C4-2B (cell line): Measurements from ENCODE around the gene TPSB2.
"Not testable (repeated sequence)": the region's sequence is repeated elsewhere in the genome, so short reads cannot be mapped to it uniquely, and the experiment has no call there.

Source experiments
- H3K27ac ChIP-seq: fragments of 450-650 bp; 2 replicates; pipeline ENCODE4 v1.5.1; 2017
- ZFX ChIP-seq: fragments of 450-650 bp; IDR thresholded peaks from 2 replicates; pipeline ENCODE4 v1.6.1; 2017
- TF ChIP-seq, protein P1 (sequence below): fragments of 450-650 bp; conservative IDR thresholded peaks from 2 replicates; pipeline ENCODE4 v1.5.1; 2017; ENCODE audit warnings: mild to moderate bottlenecking

TPSB2 gene

DNA sequence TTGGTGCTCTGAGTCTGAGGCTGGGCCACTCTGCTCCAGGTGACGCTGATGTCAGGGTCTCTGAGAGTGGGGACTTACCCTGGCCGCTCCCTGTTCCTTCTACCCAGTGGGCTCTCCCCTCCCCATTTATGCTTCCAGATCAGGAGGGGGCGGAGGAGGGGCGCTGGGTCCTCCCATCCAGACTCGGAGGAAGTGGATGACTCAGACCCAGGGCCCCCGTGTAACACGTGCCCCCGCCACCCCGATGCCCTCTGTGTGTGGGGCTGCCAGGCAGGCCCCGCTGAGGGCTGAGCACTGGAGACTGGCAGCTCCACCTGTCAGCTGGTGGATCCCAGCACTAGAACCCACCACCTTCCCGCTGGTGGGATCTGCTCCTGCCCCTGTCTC, at the start of gene TPSB2:
TPSB2 (minus strand) TSS at position 101 of the 387 bp plus-strand sequence. CDS start 233 bp downstream, outside the sequence.
- not testable (repeated sequence) for H3K27ac ChIP-seq

DNA sequence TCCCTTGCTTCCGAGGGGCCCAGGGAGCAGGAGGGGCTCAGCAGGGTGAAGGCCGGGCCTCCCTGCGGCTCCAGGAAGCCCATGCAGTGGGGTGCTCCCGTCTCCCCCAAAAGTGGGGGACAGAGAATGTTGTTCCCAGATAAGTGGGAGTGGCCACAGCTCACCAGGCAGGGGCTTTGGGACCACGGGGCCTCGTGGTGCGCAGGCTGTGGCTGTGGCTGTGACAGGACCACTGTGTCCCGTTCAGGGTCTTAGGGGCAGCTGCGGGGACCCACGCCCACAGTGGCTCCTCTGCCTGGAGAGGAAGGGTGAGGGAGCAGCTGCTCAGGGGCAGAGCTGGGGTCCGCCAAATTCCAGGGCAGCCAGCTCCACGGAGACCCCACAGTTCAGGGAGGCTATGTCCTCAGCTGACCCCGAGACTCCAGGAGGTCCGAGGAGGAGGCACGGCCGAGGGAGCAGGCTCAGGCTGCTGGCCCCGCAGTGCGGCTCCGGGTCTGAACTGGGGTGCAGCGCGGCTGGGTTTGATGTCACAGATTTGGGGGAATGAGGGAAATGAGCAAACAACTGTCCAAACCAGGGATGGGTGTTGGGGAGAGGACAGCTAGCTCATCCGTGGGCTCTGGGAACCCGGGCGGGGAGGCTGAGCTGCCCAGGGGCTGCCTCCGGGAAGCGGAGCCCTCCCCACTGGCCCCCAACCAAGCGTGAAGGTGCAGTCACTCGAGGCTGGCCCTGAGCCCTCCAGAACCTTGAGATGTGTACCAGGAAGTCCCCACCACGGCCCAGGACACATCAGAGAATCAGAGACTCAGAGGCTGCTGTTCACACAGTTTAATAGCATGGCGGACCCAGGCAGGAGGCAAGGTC, 49.3 kb upstream of the TPSB2 start:
- no peak overlapping the region for H3K27ac ChIP-seq

DNA sequence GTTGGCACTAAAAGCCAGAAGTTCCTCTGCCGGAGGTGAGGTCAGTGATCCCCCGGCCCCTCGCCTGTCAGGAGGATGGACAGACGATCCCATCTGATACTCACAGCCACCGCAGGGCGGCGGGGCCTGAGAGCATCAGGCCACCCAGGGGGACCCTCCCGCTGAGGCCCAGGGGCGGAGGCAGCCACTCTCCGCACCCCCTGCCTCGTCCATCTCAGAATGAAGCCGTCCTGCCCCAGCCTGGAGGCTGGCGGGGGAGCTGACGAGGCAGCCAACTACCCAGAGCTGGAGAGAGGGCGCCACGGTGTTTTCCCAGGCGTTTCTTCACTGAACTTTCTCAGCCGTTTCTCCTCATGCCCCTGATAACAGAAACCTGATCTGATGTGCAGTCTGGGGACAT, 48.5 kb upstream of the TPSB2 start:
- TF ChIP-seq, protein P1, sequence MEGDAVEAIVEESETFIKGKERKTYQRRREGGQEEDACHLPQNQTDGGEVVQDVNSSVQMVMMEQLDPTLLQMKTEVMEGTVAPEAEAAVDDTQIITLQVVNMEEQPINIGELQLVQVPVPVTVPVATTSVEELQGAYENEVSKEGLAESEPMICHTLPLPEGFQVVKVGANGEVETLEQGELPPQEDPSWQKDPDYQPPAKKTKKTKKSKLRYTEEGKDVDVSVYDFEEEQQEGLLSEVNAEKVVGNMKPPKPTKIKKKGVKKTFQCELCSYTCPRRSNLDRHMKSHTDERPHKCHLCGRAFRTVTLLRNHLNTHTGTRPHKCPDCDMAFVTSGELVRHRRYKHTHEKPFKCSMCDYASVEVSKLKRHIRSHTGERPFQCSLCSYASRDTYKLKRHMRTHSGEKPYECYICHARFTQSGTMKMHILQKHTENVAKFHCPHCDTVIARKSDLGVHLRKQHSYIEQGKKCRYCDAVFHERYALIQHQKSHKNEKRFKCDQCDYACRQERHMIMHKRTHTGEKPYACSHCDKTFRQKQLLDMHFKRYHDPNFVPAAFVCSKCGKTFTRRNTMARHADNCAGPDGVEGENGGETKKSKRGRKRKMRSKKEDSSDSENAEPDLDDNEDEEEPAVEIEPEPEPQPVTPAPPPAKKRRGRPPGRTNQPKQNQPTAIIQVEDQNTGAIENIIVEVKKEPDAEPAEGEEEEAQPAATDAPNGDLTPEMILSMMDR, result no peak
- TF ChIP-seq ZFX, result no peak
- no peak overlapping the region for H3K27ac ChIP-seq

More for the DNA sequence above, 49.3 kb upstream of the TPSB2 start:
- TF ChIP-seq, protein P1, result no peak
- TF ChIP-seq ZFX, result no peak

DNA sequence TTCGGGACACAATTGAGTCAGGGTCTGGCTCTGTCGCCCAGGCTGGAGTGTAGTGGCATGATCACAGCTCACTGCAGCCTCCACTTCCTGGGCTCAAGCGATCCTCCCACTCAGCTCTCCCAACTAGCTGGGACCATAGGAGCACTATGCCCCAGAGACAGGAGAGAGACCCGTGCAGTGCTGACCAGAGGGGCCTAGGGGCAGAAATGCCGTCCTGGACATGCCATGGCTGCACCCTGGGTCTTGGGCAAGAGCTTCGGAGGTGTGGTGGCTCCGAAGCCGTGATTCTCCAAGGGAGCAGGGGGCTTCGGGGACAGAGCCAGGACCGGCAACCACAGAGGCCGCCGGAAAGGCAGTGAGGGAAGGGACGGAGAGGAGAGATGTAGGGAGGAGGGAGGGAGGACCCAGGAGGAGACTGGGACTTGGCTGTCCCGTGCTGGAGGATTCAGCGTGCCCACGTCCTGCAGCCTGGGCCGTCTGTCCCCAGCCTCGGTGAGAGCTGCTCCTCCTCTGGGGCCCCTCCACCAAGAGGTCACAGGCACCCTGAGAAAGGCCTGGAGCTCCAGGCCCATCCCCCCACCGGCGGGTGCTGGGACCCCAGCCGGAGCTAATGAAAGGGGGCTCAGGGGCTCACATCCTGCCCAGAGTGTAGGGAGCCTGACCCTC, 47.8 kb upstream of the TPSB2 start:
- TF ChIP-seq, protein P1, result no peak
- no peak for TF ChIP-seq ZFX
- no peak overlapping the region for H3K27ac ChIP-seq

DNA sequence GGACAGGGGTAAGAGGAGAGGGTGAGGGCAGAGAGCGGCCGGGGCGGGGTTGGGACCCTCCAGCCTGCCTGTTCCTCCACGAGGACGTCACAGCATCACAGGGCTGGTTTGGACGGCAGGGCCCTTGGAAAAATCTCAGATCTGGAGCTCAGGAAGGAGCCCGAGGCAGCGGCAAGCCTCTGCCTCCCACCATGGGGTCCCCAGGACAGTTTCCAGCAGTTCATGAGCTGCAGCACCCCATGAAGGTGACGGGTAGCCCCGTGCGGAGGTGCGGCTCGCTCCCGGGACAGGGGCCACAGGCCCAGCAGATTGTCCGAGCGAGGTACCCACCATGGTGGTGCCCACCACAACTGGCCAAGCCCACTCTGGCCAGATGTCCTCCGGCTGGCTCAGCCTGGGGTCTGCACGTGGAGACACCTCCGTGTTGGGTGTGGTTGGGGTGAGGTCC, 47.2 kb upstream of the TPSB2 start:
- no peak overlapping the region for H3K27ac ChIP-seq
- TF ChIP-seq, protein P1, result no peak
- TF ChIP-seq ZFX, result no peak

DNA sequence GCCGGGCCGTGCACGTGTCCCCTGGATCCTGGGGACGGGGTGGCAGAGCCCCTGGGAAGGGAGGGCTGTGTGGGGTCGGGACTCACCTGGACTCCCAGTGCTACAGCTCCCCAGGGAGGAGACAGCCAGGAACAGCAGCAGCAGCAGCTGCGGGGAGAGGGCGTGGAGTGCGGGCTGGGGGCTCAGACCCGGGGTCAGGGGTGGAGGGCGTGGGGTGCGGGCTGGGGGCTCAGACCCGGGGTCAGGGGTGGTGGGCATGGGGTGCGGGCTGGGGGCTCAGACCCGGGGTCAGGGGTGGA, 46.5 kb upstream of the TPSB2 start:
- TF ChIP-seq ZFX, result no peak
- TF ChIP-seq, protein P1, result no peak
- H3K27ac ChIP-seq, result no peak overlapping the region

DNA sequence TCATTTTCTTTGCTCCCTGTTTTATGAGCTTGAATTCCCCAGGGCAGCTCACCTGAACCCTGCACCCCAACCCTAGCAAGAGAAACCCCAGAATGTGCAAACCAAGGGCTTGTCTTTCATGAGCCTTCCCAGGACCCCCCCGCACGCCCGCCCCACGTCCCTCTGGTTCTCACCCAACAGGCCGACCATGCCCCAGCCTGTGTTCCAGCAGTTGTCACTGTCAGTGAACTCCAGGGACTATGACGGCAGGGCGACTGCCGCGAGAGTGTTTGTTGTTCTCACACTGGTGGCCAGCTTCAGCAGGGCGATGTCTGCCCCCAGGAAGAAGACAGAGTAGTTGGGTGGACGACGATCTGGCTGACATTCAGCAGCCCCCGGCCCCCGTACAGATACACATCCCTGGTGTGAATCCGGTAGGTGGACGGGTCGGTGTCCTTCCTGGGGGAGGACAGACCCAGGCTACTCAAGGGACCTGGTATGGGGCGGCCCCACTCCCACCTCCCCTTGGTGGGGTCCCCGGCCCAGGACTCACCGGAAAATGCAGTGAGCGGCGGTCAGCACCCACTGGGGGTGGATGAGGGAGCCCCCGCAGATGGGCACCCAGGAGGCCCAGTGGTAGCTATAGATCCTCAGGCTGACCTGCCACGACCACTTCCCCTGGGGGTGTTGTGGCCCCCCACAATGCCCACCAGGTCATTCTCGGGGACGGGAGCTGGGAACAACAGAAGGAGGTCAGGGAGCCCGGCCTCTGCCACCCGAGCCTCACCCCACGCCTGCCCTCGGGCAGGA, 46.0 kb upstream of the TPSB2 start:
- no peak overlapping the region for H3K27ac ChIP-seq
- TF ChIP-seq ZFX, result no peak
- TF ChIP-seq, protein P1, result no peak
